NT2/D1 (cell line): ENCODE results near the gene ZNF296.

ENCODE experiments used
- YY1 ChIP-seq: IDR thresholded peaks from 2 replicates; pipeline ENCODE4 v1.6.1; 2011; ENCODE audit not compliant: insufficient read length, insufficient read depth
- ZNF274 ChIP-seq: IDR thresholded peaks from 2 replicates; pipeline ENCODE4 v1.6.1; 2011; ENCODE audit warnings: mild to moderate bottlenecking, low read depth, low read length

DNA sequence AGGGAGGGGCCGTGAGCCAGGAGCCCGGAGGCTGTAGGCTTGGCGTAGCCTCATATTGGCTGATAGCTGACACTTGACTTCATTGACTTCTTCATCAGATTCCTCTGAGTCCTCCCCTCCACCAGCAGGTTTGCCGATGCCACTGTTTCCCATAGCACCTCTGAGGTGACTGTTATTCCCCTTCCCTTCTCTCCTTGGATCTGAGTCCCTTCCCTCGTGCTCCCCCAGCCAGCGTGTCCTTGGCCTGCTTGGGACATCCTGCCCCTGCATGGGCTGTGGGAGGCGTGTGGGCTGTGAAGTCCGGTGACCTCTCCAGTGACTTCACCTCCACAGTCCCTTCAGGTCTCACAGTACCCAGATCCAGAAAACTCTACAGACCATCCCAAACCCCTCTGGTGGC, 25.5 kb upstream of the ZNF296 start:
- TF ChIP-seq YY1 (no peak), ZNF274 (no peak)
